Mucosa of descending colon (tissue), 3 donors: Measurements from ENCODE around the gene RTF2. TPM values are rescaled to one million over a fixed set of nuclear protein-coding genes. Genes with fewer than 3 reads are reported as not detected.

Experiments used
- ATAC-seq: fragments of 200-7000 bp; cut with Tn5 transposase; one replicate; pipeline ENCODE4 v1.9.1; 2020; ENCODE audit warnings: mild to moderate bottlenecking, moderate library complexity
- DNase-seq, 3 donors: peaks; one replicate each; pipeline ENCODE4 v3.0.0-alpha.2; 2020
- H3K36me3 ChIP-seq: fragments of 200-600 bp; one replicate; pipeline ENCODE4 v1.8.0; 2021; ENCODE audit warnings: low read depth, mild to moderate bottlenecking
- H3K4me1 ChIP-seq: fragments of 200-600 bp; one replicate; pipeline ENCODE4 v1.8.0; 2021; ENCODE audit warnings: low read depth, mild to moderate bottlenecking
- H3K4me3 ChIP-seq: fragments of 200-600 bp; one replicate; pipeline ENCODE4 v1.8.0; 2021; ENCODE audit warnings: mild to moderate bottlenecking
- H3K9me3 ChIP-seq: fragments of 200-600 bp; one replicate; pipeline ENCODE4 v1.8.0; 2021; ENCODE audit warnings: mild to moderate bottlenecking
- intact Hi-C, 2 donors: fragments of 100-400 bp; cut with DNase I in 1 of 2; cut with micrococcal nuclease in 1 of 2; formaldehyde crosslinking; loops; one replicate each; pipeline versions ENCODE4 v1.11.0 to v1.11.1; 2022; cut with DNase I, micrococcal nuclease
- total RNA-seq, 3 donors: library from RNA; stranded (reverse); fragmentation: NEBNext Ultra II Directional in 2 of 3; extraction: Animal tissue kit (Norgen Biotek cat#: 25700) in 2 of 3; gene quantifications; one replicate each; pipeline versions ENCODE4 v1.2.1 to v1.2.4, GENCODE V29; 2021 to 2023
- TF ChIP-seq, protein P1 (sequence below): fragments of 200-600 bp; IDR thresholded peaks from one replicate; pipeline ENCODE4 v1.8.0; 2022; ENCODE audit warnings: antibody characterized with exemption, mild to moderate bottlenecking
- donor health status: DM: no; HTN: no; CAD: no; lungs with moderate emphysema.
- donor health status: DM: no; HTN: no; CAD: no.
- donor health status: DM: no; HTN: yes; CAD: no.

The RTF2 gene
- total RNA-seq, 3 donors from 2014 or later = 74.5 to 87.0 (median 76.4) TPM

GRCh38 chr20:56469077-56469449, 636 bp downstream of the RTF2 start:
- intact Hi-C loops = no loop called here
- peak overlapping the region; percentile 72 for H3K4me3 ChIP-seq
- peaks cover 7% of the 10 kb centered on the region for H3K36me3 ChIP-seq
- no peak for ATAC-seq
- H3K9me3 ChIP-seq = no peaks in the 10 kb centered on the region
- DNase-seq = no peak
- TF ChIP-seq, protein P1, sequence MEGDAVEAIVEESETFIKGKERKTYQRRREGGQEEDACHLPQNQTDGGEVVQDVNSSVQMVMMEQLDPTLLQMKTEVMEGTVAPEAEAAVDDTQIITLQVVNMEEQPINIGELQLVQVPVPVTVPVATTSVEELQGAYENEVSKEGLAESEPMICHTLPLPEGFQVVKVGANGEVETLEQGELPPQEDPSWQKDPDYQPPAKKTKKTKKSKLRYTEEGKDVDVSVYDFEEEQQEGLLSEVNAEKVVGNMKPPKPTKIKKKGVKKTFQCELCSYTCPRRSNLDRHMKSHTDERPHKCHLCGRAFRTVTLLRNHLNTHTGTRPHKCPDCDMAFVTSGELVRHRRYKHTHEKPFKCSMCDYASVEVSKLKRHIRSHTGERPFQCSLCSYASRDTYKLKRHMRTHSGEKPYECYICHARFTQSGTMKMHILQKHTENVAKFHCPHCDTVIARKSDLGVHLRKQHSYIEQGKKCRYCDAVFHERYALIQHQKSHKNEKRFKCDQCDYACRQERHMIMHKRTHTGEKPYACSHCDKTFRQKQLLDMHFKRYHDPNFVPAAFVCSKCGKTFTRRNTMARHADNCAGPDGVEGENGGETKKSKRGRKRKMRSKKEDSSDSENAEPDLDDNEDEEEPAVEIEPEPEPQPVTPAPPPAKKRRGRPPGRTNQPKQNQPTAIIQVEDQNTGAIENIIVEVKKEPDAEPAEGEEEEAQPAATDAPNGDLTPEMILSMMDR = no peak
- peaks cover 17% of the 10 kb centered on the region for H3K4me1 ChIP-seq

DNA sequence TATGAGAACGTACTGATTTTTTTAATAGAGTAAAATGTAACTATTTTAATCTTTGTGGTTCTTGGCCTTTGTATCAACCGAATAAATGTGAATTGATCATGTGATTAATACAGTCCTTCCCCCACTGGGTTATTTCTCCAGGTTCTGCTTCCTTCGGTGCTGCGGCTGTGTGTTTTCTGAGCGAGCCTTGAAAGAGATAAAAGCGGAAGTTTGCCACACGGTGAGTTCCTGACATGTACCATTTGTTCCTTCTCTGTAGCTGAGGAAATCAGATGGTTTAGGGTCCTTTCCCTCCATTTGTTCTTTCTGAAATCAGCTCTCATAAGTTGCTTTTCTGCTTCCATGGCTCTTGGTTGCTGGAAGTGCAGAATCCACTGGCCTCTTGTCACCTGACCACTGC, 15.5 kb downstream of the RTF2 start:
- peaks cover 3% of the 10 kb centered on the region for H3K36me3 ChIP-seq
- no peak for DNase-seq

GRCh38 chr20:56487216-56487615, 18.8 kb downstream of the RTF2 start:
- peaks cover 3% of the 10 kb centered on the region for H3K36me3 ChIP-seq
- no peak overlapping the region for H3K4me3 ChIP-seq
- H3K9me3 ChIP-seq = no peaks in the 10 kb centered on the region
- TF ChIP-seq, protein P1 = no peak
- DNase-seq = no peak
- intact Hi-C loops = no loop called here
- H3K4me1 ChIP-seq = no peaks in the 10 kb centered on the region
- no peak for ATAC-seq

More for the DNA sequence above, 15.5 kb downstream of the RTF2 start:
- no peaks in the 10 kb centered on the region for H3K9me3 ChIP-seq
- TF ChIP-seq, protein P1 = no peak
- H3K4me1 ChIP-seq = no peaks in the 10 kb centered on the region
- H3K4me3 ChIP-seq = no peak overlapping the region
- no peak for ATAC-seq
- intact Hi-C loops = no loop called here

- DNase-seq (no peak), ATAC-seq (no peak)
- Histone ChIP-seq H3K36me3 (peaks cover 3% of the 10 kb centered on the region), H3K4me3 (no peak overlapping the region), H3K9me3 (no peaks in the 10 kb centered on the region), H3K4me1 (no peaks in the 10 kb centered on the region)
- TF ChIP-seq, protein P1 = no peak
- intact Hi-C loops = no loop called here
Measured at GRCh38 chr20:56488566-56488965, 20.1 kb downstream of the RTF2 start.

DNA sequence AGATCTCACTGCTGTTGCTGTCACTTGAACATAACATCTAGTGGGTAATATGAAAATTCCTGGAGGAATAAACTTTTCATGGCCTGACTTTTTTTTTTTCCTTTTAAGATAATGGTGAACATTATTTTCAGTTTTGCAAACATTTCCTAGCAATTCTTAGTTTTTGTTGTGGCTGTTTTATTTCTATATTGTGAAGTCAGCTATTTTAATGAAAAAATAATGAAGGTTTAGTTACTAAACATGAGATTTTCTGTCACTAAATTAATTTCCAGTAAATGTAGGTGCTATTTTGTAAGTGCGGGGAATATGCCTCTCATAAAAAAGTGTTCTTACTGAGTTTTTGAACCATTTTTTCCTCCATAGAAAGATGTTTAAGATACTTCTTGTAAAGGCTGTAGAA, 32.7 kb downstream of the RTF2 start:
- intact Hi-C loops = no loop called here
- TF ChIP-seq, protein P1 = no peak
- H3K4me3 ChIP-seq = no peak overlapping the region
- H3K36me3 ChIP-seq = no peaks in the 10 kb centered on the region
- no peak for ATAC-seq
- no peak for DNase-seq
- H3K4me1 ChIP-seq = no peaks in the 10 kb centered on the region
- H3K9me3 ChIP-seq = no peaks in the 10 kb centered on the region

DNA sequence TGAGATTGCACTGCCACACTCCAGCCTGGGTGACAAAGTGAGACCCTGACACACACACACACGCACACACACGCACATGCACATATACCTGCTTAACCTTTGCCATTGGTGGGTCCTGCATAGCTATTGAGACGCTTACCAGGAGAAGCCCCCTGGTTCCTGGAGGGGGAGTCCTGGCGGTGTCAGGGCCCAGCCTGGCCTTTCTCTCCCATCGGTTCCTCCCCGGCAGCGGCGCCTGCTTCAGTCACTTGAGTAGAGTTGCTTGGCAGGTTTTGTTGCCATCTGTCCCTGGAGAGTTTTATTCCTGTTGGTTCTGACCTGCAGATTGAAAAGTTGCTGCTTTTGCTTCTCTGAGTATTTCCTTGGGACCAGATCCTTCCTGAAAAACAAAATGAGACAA, 35.5 kb downstream of the RTF2 start:
- intact Hi-C loops = no loop called here
- no peak for ATAC-seq

More for the DNA sequence above, 35.5 kb downstream of the RTF2 start:
- Histone ChIP-seq H3K4me3 (no peak overlapping the region), H3K4me1 (no peaks in the 10 kb centered on the region), H3K36me3 (no peaks in the 10 kb centered on the region), H3K9me3 (no peaks in the 10 kb centered on the region)
- TF ChIP-seq, protein P1 = no peak
- no peak for DNase-seq
